GM12874 (cell line): Measurements from ENCODE around the gene KRT17.
"Not testable (repeated sequence)": the region's sequence is repeated elsewhere in the genome, so short reads cannot be mapped to it uniquely, and the experiment has no call there.

Experiments used
- TF ChIP-seq, protein P1 (sequence below): IDR thresholded peaks from 2 replicates; pipeline ENCODE4 v1.5.1; 2011; ENCODE audit warnings: low read depth, mild to moderate bottlenecking, control low read depth, low read length, moderate library complexity; ENCODE audit not compliant: insufficient read depth

KRT17 gene

DNA sequence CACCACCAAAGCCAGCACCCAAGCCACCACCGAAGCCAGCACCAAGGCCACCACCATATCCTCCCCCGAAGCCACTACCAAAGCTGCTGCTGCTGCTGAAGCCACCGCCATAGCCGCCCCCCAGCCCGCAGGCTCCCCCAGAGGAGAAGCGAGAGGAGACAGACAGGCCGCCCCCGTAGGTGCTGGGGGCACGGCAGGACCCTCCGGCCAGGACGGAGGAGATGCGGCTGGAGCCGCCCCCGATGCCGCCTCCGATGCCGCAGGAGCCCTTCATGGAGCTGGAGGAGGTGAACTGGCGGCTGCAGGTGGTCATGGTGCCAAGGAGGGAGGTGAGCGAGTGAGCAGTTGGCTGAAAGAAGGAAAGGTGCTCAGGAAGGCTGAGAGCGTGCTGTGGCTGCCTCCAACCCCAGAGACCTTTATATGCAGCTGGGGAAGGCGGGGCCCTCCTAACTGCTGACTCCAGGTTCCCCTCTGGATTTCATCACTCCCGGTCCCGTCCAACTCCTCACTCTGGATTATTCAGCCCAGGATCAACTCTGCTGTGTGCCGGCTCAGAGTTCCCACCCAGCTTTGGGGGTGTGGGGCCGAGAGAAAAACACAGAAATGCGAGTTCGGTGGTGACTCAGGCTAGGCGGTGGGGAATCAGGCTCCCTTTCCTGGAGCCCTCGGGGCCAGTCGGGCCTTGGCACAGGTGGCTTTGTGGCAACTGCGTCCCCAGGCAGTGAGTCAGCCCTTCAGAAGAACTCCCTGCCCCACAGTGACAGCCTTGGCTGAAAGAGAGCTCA, 11.8 kb downstream of the KRT17 start, which contains the start of gene KRT16:
Gene KRT16, minus strand, starts transcription at position 392 of the 785 bp plus-strand sequence. Its CDS starts 79 bp downstream, at position 313.
- TF ChIP-seq, protein P1, sequence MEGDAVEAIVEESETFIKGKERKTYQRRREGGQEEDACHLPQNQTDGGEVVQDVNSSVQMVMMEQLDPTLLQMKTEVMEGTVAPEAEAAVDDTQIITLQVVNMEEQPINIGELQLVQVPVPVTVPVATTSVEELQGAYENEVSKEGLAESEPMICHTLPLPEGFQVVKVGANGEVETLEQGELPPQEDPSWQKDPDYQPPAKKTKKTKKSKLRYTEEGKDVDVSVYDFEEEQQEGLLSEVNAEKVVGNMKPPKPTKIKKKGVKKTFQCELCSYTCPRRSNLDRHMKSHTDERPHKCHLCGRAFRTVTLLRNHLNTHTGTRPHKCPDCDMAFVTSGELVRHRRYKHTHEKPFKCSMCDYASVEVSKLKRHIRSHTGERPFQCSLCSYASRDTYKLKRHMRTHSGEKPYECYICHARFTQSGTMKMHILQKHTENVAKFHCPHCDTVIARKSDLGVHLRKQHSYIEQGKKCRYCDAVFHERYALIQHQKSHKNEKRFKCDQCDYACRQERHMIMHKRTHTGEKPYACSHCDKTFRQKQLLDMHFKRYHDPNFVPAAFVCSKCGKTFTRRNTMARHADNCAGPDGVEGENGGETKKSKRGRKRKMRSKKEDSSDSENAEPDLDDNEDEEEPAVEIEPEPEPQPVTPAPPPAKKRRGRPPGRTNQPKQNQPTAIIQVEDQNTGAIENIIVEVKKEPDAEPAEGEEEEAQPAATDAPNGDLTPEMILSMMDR = not testable (repeated sequence)

DNA sequence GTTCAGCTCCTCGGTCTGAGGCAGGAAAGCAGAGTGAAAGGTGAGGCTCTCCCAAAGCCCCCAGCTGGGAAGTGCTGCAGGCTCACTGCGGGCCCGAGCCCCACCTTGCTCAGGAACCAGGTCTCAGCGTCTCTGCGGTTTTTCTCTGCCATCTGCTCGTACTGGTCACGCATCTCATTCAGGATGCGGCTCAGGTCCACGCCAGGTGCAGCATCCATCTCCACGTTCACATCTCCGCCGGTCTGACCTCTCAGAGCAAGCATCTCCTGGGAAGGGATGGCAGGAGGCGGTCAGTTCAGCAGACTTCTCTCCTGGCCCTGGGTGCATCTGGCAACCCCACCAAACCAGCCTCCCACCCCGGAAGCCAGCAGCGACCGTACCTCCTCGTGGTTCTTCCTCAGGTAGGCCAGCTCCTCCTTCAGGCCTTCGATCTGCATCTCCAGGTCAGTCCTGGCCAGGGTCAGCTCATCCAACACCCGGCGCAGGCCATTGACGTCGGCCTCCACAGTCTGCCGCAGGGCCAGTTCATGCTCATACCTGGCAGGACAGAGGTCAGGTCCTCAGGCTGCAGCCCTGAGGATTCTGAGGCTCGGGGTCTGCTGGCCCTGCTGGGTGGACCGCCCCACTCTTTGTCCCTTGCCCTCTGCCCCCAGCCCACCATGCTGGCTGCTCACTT, 13.3 kb downstream of the KRT17 start:
- TF ChIP-seq, protein P1 = no peak

DNA sequence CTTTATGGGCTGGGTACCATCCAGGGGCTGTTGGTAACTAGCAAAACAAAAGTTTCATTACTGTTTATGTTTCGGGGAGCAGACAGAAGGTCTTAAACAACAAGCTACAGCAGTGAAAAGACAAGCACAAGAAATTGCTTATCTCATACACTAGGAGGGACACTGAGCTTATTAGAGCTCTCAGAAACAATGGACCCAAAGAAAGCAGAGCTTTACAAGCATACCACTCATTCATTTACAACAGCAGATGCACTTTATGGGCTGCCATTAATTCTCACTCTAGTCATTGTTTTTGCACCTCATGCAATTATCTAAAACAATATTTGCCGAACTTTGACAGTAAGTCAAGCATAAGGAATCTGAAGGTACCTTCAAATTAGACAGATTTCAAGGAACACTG, 21.9 kb downstream of the KRT17 start:
- TF ChIP-seq, protein P1 = no peak

DNA sequence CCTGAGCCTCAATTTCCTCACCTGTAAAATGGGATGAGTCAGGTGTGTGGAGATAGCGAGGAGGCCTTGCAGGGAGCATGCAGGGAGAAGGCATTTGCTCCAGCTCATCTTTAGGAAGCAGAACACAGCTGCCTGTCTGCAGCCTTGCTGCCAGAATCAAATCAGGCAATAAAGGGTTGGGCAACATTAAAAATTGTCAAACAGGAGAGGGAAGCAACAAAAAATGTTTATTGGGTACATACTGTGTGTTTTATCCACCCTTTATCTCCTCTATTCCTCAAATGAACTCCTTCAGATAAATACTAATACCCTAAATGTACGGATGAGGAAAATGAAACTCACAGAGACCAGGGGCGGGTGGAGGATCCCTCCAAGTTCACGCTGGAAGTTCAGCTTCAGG, 24.1 kb downstream of the KRT17 start:
- TF ChIP-seq, protein P1 = no peak

DNA sequence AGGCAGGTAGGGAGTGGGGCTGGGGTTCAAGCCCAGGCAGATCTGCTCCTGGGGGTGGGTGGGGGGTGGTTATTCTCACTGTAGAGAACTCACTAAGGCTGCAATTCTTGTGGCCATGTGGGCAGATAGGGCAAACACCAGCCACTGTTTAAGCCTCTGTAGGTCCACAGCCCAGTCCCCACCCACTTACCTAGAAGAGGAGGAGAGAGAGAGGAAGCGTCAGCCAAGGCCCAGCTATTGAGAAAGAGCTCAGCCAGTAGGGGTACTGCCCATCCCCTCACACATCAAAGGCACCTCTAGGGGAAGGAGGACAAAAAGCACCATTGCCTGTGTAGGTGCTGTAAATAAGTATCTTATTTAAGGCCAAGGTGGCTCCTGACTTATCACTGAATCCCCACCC, 24.7 kb downstream of the KRT17 start:
- TF ChIP-seq, protein P1 = no peak

DNA sequence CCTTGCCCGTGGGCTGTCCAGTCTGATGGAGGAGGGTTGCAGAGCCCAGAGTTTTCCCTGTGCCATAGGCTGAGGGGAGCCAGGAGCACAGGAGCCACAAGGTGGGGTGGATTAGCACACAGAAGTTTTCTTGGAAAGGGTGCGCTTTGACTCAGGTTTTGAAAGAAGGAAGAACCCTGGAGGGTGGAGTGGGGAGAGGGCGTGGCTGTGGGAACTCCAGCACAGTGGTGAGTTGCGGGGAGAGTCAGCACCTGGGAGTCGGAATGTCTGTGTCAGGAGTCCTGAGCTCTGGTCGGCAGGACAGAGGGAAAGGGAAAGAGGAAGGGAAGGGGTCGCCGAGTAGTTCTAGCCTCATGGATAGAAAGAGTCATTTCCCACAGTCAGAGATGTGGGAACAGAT, 28.8 kb downstream of the KRT17 start:
- TF ChIP-seq, protein P1 = no peak

DNA sequence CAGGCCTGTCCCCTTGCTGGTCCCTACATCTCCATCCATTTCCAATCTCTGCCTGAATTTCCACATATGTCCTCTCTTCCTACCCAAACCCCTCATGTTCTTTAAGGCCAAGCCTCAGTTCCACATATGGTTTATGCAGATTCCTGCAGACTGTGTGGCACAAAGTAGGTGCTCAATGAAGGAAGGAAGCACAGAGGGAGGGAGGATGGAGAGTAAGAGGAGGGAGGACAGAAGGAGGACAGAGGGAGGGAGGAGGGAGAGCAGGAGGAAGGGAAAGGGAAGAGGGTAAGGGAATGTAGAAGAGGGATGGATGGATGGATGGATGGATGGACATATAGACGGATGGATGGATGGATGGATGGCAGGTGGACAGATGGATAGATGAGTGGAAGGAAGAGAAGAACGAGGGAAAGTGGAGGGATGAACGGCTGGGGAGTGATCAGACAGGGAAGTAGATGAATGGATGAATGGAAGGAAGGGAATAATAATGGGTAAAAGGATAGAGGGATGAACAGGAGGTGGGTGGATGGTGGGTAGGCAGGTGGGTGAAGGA, 29.9 kb downstream of the KRT17 start:
- TF ChIP-seq, protein P1 = no peak
